ENCODE data around the gene POLR1B.

The POLR1B gene

GRCh38 chr2:112516801-112517200 is 25.5 kb upstream of the POLR1B start:
- H3K79me1 ChIP-seq (ENCODE audit: low read depth, low read length) = no peaks in the 10 kb centered on the region
- H4K91ac ChIP-seq (ENCODE audit: low read depth, low read length, poor library complexity) = no peak overlapping the region
- H2AFZ ChIP-seq (ENCODE audit: low read length) = no peak overlapping the region
- peaks cover 0 to 19% of the 10 kb centered on the region in 2 donors for H3K9me3 ChIP-seq (replicated peaks in 1 of 2; ENCODE audit: control insufficient read depth in 2 of 2, insufficient read depth in 1 of 2, low read depth in 1 of 2, low read length in 2 of 2)
- no peak overlapping the region for H3K4me3 ChIP-seq (ENCODE audit: low read length in 2 of 2)
- H2BK120ac ChIP-seq (ENCODE audit: low read depth, low read length) = no peak overlapping the region
- peaks cover 16 to 83% of the 10 kb centered on the region in 2 donors for H3K36me3 ChIP-seq (replicated peaks in 1 of 2; ENCODE audit: control insufficient read depth in 2 of 2, insufficient read depth in 2 of 2, low read length in 2 of 2)
- no peak overlapping the region for H4K8ac ChIP-seq (ENCODE audit: low read depth, low read length)
- H2BK15ac ChIP-seq (ENCODE audit: low read length) = no peak overlapping the region
- H3K27me3 ChIP-seq (ENCODE audit: control insufficient read depth in 3 of 3, insufficient read depth in 3 of 3, low read depth in 1 of 3, low read length in 3 of 3) = no peaks in the 10 kb centered on the region
- H3K9ac ChIP-seq (ENCODE audit: low read depth, low read length, poor library complexity) = no peak overlapping the region
- H3K4me1 ChIP-seq (ENCODE audit: control insufficient read depth in 2 of 2, insufficient read depth in 1 of 2, low read depth in 1 of 2, low read length in 2 of 2) = no peaks in the 10 kb centered on the region
- H3K27ac ChIP-seq (replicated peaks; ENCODE audit: low read length) = no peak overlapping the region
- no peak for DNase-seq (ENCODE audit: low spot score)
- no peak overlapping the region for H2BK5ac ChIP-seq (ENCODE audit: low read length)
- H3K23ac ChIP-seq (ENCODE audit: low read depth, low read length, poor library complexity) = no peak overlapping the region
- H2AK5ac ChIP-seq (ENCODE audit: low read depth, low read length) = no peak overlapping the region
- no peak overlapping the region for H3K4ac ChIP-seq (ENCODE audit: low read length)
- no peak overlapping the region for H3K4me2 ChIP-seq (ENCODE audit: insufficient read depth, low read length, poor library complexity, severe bottlenecking)
- H3K18ac ChIP-seq (ENCODE audit: low read length) = no peak overlapping the region
- H3K14ac ChIP-seq (ENCODE audit: low read length) = no peak overlapping the region
- no peak overlapping the region for H2BK12ac ChIP-seq (ENCODE audit: low read length)
- WGBS, 2 donors (ENCODE audit: extremely low coverage in 2 of 2, insufficient read length in 2 of 2, insufficient replicate concordance in 1 of 2) = no CpG with 5 or more reads among the region's 3 CpGs

DNA sequence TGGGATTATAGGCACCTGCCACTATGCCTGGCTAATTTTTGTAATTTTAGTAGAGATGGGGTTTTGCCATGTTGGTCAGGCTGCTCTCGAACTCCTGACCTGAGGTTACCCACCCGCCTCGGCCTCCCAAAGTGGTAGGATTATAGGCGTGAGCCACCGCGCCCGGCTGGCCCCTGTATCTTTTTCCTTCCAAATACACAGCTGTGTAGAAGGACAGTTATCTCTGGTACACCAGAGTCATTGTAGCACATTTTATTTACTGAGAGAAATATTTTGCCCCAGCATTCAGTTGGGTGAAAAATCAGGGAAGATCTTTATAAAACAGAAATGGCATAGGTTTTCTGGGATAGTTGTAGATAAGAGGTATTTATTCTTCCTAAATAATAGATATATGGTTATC is 23.5 kb upstream of the POLR1B start:
- H3K36me3 ChIP-seq (replicated peaks in 1 of 2; ENCODE audit: control insufficient read depth in 2 of 2, insufficient read depth in 2 of 2, low read length in 2 of 2) = peaks cover 29 to 91% of the 10 kb centered on the region in 2 donors
- no peaks in the 10 kb centered on the region for H3K79me1 ChIP-seq (ENCODE audit: low read depth, low read length)
- H3K9me3 ChIP-seq (replicated peaks in 1 of 2; ENCODE audit: control insufficient read depth in 2 of 2, insufficient read depth in 1 of 2, low read depth in 1 of 2, low read length in 2 of 2) = peaks cover 0 to 18% of the 10 kb centered on the region in 2 donors
- H2BK120ac ChIP-seq (ENCODE audit: low read depth, low read length) = no peak overlapping the region
- H4K8ac ChIP-seq (ENCODE audit: low read depth, low read length) = no peak overlapping the region
- no peak overlapping the region for H2AFZ ChIP-seq (ENCODE audit: low read length)
- H3K9ac ChIP-seq (ENCODE audit: low read depth, low read length, poor library complexity) = no peak overlapping the region
- no peak overlapping the region for H3K27ac ChIP-seq (replicated peaks; ENCODE audit: low read length)
- no CpG with 5 or more reads among the region's 7 CpGs for WGBS, 2 donors (ENCODE audit: extremely low coverage in 2 of 2, insufficient read length in 2 of 2, insufficient replicate concordance in 1 of 2)
- no peak for DNase-seq (ENCODE audit: low spot score)
- no peak overlapping the region for H3K4me2 ChIP-seq (ENCODE audit: insufficient read depth, low read length, poor library complexity, severe bottlenecking)
- no peak overlapping the region for H3K14ac ChIP-seq (ENCODE audit: low read length)
- H3K4me3 ChIP-seq (ENCODE audit: low read length in 2 of 2) = no peak overlapping the region
- H4K91ac ChIP-seq (ENCODE audit: low read depth, low read length, poor library complexity) = no peak overlapping the region
- no peak overlapping the region for H3K18ac ChIP-seq (ENCODE audit: low read length)
- no peak overlapping the region for H2BK5ac ChIP-seq (ENCODE audit: low read length)
- H3K27me3 ChIP-seq (ENCODE audit: control insufficient read depth in 3 of 3, insufficient read depth in 3 of 3, low read depth in 1 of 3, low read length in 3 of 3) = no peaks in the 10 kb centered on the region
- H2AK5ac ChIP-seq (ENCODE audit: low read depth, low read length) = no peak overlapping the region
- no peak overlapping the region for H3K23ac ChIP-seq (ENCODE audit: low read depth, low read length, poor library complexity)
- H2BK12ac ChIP-seq (ENCODE audit: low read length) = no peak overlapping the region
- no peak overlapping the region for H2BK15ac ChIP-seq (ENCODE audit: low read length)
- no peaks in the 10 kb centered on the region for H3K4me1 ChIP-seq (ENCODE audit: control insufficient read depth in 2 of 2, insufficient read depth in 1 of 2, low read depth in 1 of 2, low read length in 2 of 2)
- no peak overlapping the region for H3K4ac ChIP-seq (ENCODE audit: low read length)

DNA sequence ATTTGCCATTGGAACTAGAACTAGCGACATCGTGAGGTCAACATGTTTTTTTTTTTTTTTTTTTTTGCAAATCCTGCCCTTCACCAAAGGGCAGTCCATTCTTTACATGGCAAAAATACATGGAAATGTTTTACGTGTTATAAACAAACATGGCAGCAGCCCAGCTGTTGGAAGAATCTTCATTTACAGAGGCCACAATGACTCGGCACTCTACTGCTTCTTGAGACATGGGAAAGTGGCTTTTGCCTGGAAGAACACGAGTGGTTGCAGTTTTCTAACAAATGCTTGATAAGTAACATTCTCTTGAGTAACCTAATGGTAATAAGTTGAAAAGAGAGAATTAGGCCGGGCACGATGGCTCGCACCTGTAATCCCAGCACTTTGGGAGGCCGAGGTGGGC is 22.8 kb upstream of the POLR1B start:
- no peak overlapping the region for H3K4me2 ChIP-seq (ENCODE audit: insufficient read depth, low read length, poor library complexity, severe bottlenecking)
- no peak overlapping the region for H2BK5ac ChIP-seq (ENCODE audit: low read length)
- peaks cover 0 to 14% of the 10 kb centered on the region in 2 donors for H3K9me3 ChIP-seq (replicated peaks in 1 of 2; ENCODE audit: control insufficient read depth in 2 of 2, insufficient read depth in 1 of 2, low read depth in 1 of 2, low read length in 2 of 2)
- no peak overlapping the region for H3K4ac ChIP-seq (ENCODE audit: low read length)
- no peak overlapping the region for H2BK12ac ChIP-seq (ENCODE audit: low read length)
- no peak overlapping the region for H4K8ac ChIP-seq (ENCODE audit: low read depth, low read length)
- no peak overlapping the region for H3K27ac ChIP-seq (replicated peaks; ENCODE audit: low read length)
- no peak overlapping the region for H2BK120ac ChIP-seq (ENCODE audit: low read depth, low read length)
- no peaks in the 10 kb centered on the region for H3K4me1 ChIP-seq (ENCODE audit: control insufficient read depth in 2 of 2, insufficient read depth in 1 of 2, low read depth in 1 of 2, low read length in 2 of 2)
- no peak for DNase-seq (ENCODE audit: low spot score)
- H2AK5ac ChIP-seq (ENCODE audit: low read depth, low read length) = no peak overlapping the region
- H3K36me3 ChIP-seq (replicated peaks in 1 of 2; ENCODE audit: control insufficient read depth in 2 of 2, insufficient read depth in 2 of 2, low read length in 2 of 2) = peaks cover 27 to 85% of the 10 kb centered on the region in 2 donors
- no peaks in the 10 kb centered on the region for H3K27me3 ChIP-seq (ENCODE audit: control insufficient read depth in 3 of 3, insufficient read depth in 3 of 3, low read depth in 1 of 3, low read length in 3 of 3)
- no peaks in the 10 kb centered on the region for H3K79me1 ChIP-seq (ENCODE audit: low read depth, low read length)
- H3K9ac ChIP-seq (ENCODE audit: low read depth, low read length, poor library complexity) = no peak overlapping the region
- H3K4me3 ChIP-seq (ENCODE audit: low read length in 2 of 2) = no peak overlapping the region
- H3K23ac ChIP-seq (ENCODE audit: low read depth, low read length, poor library complexity) = no peak overlapping the region
- no peak overlapping the region for H3K14ac ChIP-seq (ENCODE audit: low read length)
- H2BK15ac ChIP-seq (ENCODE audit: low read length) = no peak overlapping the region
- no peak overlapping the region for H4K91ac ChIP-seq (ENCODE audit: low read depth, low read length, poor library complexity)
- no CpG with 5 or more reads among the region's 9 CpGs for WGBS, 2 donors (ENCODE audit: extremely low coverage in 2 of 2, insufficient read length in 2 of 2, insufficient replicate concordance in 1 of 2)
- no peak overlapping the region for H3K18ac ChIP-seq (ENCODE audit: low read length)
- no peak overlapping the region for H2AFZ ChIP-seq (ENCODE audit: low read length)

GRCh38 chr2:112520234-112520783 is 22.0 kb upstream of the POLR1B start:
- peaks cover 27 to 77% of the 10 kb centered on the region in 2 donors for H3K36me3 ChIP-seq (replicated peaks in 1 of 2; ENCODE audit: control insufficient read depth in 2 of 2, insufficient read depth in 2 of 2, low read length in 2 of 2)
- H3K14ac ChIP-seq (ENCODE audit: low read length) = no peak overlapping the region
- peaks cover 0 to 6% of the 10 kb centered on the region in 2 donors for H3K9me3 ChIP-seq (replicated peaks in 1 of 2; ENCODE audit: control insufficient read depth in 2 of 2, insufficient read depth in 1 of 2, low read depth in 1 of 2, low read length in 2 of 2)
- no CpG with 5 or more reads among the region's 7 CpGs for WGBS, 2 donors (ENCODE audit: extremely low coverage in 2 of 2, insufficient read length in 2 of 2, insufficient replicate concordance in 1 of 2)
- H2BK5ac ChIP-seq (ENCODE audit: low read length) = no peak overlapping the region
- DNase-seq (ENCODE audit: low spot score) = no peak
- no peaks in the 10 kb centered on the region for H3K27me3 ChIP-seq (ENCODE audit: control insufficient read depth in 3 of 3, insufficient read depth in 3 of 3, low read depth in 1 of 3, low read length in 3 of 3)
- H3K4me3 ChIP-seq (ENCODE audit: low read length in 2 of 2) = no peak overlapping the region
- H2BK15ac ChIP-seq (ENCODE audit: low read length) = no peak overlapping the region
- H3K79me1 ChIP-seq (ENCODE audit: low read depth, low read length) = no peaks in the 10 kb centered on the region
- no peak overlapping the region for H2AK5ac ChIP-seq (ENCODE audit: low read depth, low read length)
- no peak overlapping the region for H3K4me2 ChIP-seq (ENCODE audit: insufficient read depth, low read length, poor library complexity, severe bottlenecking)
- no peak overlapping the region for H3K18ac ChIP-seq (ENCODE audit: low read length)
- no peak overlapping the region for H3K27ac ChIP-seq (replicated peaks; ENCODE audit: low read length)
- H2AFZ ChIP-seq (ENCODE audit: low read length) = no peak overlapping the region
- no peaks in the 10 kb centered on the region for H3K4me1 ChIP-seq (ENCODE audit: control insufficient read depth in 2 of 2, insufficient read depth in 1 of 2, low read depth in 1 of 2, low read length in 2 of 2)
- no peak overlapping the region for H2BK120ac ChIP-seq (ENCODE audit: low read depth, low read length)
- no peak overlapping the region for H4K91ac ChIP-seq (ENCODE audit: low read depth, low read length, poor library complexity)
- no peak overlapping the region for H3K4ac ChIP-seq (ENCODE audit: low read length)
- H3K9ac ChIP-seq (ENCODE audit: low read depth, low read length, poor library complexity) = no peak overlapping the region
- no peak overlapping the region for H3K23ac ChIP-seq (ENCODE audit: low read depth, low read length, poor library complexity)
- H2BK12ac ChIP-seq (ENCODE audit: low read length) = no peak overlapping the region
- no peak overlapping the region for H4K8ac ChIP-seq (ENCODE audit: low read depth, low read length)
